ENCODE data around the gene HEG1.
"Not testable (repeated sequence)": the region's sequence is repeated elsewhere in the genome, so short reads cannot be mapped to it uniquely, and the experiment has no call there.

HEG1 gene

DNA sequence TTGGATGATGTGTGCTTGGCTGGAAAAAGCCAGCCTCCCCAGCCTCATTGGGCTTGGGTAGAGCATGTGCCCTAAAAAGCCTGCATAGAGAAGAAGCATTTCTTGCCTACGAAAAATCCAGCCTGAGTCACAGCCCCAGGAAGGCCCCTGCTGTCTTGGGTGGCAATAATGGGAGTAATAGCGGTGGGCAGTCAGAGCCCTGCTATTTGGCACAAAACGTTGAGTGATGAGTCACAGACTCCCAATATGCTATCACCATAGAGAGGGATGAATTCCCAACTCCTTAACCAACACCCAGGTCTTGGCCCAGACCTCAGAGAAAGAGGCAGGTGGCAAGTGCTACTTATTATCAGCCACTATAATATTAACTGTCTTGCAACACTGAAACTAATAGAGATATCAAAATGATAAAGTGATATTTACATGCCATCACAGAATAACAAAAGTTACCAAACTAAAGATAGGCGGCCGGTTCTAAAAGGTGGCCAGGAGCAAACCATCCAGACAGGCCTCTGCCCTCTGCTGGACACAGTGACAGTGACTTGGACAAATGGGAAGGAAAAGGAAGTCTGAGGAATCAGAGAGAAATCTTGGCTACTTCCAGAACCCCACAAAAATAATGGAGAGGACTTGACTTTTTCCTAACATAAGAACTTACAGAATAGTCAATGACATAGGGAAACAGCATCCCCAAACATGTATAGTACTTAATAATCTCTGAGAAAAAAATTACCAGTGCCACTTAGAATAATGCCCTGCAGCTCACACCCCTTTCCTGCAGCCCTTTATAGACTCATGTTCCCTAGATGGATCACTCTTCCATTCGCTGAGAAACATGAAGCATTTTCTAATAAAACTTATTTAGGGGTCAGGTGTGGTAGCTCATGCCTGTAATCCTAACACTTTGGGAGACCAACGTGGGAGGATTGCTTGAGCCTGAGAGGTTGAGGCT is 69.3 kb downstream of the HEG1 start:
- DNase-seq (ENCODE audit: low read depth in 2 of 2): no peak

DNA sequence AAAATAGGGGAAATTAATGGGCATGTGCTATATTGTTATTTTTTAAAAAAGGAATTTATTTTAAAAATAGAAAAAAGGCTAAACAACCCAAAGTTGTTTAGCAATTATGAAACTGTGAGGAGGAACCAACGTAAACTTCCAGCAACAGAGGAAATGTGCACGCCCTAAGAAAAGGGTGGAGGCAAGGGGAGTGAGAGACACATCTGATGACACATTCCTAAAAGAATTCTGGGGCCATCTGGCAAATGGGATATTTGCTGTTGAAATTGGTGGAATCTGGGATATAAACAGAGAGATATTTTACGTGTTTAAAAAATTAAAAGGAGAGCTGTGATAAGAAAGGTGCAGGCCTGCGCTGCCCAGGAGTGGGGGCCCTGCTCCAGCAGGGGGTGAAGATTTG is 70.4 kb downstream of the HEG1 start:
- DNase-seq (ENCODE audit: low read depth in 2 of 2): no peak

DNA sequence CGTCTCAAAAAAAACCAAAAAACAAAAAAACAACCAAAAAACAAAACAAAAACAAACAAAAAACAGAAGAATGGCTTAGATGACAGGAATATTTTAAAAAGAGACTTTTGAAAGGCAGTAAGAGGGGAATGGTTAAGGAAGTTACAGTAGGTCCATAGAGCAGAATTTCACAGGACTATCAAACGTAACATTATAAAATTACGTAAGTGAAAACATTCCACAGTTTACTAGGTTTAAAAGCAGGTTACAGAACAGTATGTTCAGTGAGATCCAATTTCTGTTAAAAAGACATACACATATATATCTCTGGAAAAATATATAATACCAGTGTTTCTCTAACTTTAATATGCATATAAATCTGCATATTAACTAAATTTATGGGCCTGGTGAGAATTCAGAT is 71.0 kb downstream of the HEG1 start:
- DNase-seq (ENCODE audit: low read depth in 2 of 2): no peak

DNA sequence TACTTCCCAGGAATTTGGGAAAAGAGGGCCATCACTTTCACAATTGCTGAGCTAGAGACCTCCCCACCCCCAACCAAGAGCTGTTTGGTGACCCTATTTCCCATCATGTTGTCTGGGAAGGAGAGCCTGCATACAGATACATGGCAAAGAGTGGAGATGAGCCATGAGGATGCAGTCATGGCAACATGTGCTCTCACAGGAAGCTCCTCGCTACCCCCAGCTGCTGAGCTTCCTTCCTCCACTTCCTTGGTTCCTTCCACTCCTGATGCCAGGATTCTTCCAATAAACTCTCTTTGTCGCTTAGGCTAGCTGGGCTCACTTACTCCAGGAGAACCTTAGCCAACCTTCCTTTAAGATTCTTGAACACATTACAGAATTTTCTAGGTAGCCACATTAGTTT is 72.9 kb downstream of the HEG1 start:
- no peak for DNase-seq (ENCODE audit: low read depth in 2 of 2)

DNA sequence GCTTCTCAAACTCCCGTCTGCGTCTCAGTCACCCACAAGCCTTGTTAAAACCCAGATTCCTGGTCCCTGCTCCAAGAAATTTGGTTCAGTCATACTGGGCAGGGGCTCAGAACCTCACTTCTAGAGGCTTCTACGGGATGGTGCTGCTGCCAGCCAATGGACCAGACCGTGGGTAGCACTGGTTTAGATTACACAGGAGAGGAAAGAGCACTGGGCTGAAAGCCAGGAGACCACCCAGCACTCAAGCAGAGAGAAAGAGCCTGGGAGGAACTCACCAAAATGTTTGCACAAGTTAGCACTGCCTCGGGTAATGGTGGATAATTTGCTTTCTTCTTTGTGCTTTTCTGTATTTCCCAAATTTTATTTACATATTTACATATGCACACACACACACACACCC is 74.3 kb downstream of the HEG1 start:
- DNase-seq (ENCODE audit: low read depth in 2 of 2): no peak

DNA sequence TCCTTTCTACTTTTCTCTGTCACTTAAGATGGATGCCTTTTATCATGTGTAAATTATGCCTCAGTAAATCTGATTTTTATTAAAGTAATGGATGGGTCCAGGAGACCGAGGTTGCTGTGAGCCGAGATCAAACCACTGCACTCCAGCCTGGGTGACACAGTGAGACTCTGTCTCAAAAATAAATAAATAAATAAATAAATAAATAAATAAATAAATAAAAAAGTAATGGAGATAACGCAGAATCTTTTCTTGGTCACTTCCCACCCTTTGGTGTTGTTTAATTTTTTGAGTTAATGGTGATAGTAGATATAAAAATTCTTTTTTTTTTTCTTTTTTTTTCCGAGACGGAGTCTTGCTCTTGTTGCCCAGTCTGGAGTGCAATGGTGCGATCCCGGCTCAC is 77.2 kb downstream of the HEG1 start:
- DNase-seq (ENCODE audit: low read depth in 2 of 2): no peak

DNA sequence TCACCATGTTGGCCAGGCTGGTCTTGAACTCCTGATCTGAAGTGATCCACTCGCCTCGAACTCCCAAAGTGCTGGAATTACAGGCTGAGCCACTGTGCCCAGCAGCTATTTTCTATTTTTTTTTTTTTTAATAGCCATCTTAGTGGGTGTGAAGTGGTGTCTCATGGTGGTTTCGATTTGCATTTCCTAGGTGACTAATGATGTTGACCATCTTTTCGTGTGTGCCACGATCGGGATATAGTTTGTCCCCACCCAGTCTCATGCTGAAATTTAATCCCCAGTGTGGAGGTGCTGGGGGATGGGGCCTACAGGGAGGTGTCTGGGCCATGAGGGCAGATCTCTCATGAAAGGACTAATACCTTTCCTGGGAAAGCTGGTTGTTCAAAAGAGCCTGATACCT is 79.4 kb downstream of the HEG1 start:
- no peak for DNase-seq (ENCODE audit: low read depth in 2 of 2)

DNA sequence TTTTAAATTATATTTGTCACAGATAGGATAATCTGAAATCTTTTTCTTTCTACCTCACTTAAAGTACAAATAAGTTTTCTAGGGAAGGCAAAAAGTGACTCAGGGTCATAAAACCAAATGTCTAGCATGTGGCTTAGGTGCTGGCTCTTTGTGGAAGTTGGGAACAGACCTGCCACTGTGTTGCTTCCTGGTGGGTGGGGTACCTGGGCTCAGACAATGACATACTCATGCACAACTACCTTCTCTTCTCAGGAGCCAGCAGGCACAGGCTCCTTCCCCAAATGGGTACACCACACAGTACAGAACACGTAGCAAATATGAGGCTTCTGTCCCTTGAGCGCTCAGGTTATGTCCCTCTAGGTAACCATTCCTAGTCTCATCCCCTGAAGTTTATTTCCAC is 81.1 kb downstream of the HEG1 start:
- DNase-seq (ENCODE audit: low read depth in 2 of 2): no peak

DNA sequence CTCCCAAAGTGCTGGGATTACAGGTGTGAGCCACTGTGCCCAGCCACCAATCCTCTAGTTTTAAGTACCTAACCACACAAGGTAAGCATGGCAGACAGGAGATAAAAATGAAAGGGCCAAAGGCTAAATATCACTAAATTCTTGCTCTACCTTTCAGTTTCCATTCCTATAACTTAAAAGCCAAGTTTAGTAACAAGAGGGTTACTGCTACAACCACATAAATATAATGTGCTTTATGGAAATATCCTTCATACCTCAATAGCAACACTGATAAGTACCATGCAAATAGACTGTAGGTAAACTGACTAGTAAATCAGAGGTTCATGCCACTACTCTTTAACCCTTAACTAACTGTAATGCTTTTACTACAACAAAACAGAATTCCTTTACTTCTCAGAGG is 82.5 kb downstream of the HEG1 start:
- no peak for DNase-seq (ENCODE audit: low read depth in 2 of 2)

DNA sequence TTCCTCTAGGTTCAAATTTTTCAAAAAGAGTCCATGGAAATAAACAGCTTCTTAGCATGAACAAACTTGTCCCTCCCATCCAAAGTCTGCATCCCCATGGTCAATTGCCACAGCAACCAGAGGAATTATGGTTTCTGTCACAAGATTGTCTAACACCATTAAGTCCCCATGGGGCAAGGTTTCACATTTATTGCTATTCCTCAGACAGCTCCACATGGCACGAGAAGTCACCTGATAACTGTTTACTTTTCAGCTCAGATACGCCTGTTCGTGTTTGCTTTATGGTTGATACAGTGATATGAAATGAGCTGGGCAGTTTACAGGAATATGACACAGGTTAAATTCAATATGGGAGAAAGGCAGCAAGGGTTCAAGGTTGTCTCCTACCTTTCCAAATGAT is 83.3 kb downstream of the HEG1 start:
- DNase-seq (ENCODE audit: low read depth in 2 of 2): no peak

DNA sequence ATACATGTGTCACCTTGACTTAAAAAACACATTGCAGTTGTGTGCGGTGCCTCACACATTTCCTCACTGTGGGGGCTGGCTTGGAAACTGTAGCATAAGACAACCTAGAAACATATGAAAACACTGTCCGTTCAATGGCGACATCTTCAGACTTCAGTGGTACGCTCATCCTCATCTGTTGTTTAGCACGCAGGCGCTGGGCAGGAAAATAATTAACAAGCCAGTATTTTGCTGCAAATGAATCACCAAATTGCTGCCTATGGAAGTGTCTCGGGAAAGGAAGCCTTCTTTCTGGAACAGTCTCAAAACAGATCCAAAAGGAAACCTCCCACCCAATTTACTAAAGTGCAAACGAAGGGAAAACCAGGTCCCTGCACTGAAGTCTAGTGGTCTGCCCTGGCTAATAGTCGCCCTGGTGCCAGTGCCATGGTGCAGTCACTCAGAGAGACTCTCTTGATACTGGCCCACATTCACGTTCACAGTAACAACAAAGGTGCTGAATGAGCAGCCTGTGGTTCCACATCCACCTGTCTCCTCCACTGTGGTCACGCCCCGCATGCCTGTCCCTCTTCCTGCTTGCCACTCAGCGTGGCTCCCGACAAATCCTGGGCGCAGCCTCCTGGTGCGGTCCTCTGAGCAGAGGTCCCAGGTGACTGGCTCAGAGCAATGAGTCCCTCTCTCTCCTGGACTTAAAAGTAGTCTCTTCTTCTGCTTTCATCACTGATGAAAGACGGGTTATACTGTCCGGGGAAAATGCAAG is 85.7 kb downstream of the HEG1 start:
- no peak for DNase-seq (ENCODE audit: low read depth in 2 of 2)

DNA sequence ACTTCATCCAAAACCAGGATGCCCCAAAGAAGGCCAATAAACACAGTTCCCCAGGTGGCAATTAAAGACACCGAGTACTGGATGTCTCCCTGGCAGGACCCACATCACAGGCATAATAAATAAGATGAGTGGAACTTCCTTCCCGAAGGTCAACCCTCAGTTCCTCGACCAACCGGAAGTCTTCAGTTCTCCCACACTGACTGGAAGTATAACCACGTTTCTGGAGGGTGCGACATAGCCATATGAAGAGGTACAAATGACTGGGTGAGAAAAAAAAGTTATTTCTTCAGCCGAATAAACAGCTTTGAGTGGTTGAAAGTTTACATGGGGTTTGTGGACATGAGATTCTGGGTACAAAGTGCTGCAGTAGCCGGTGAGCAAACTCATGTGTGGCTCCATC is 86.6 kb downstream of the HEG1 start:
- no peak for DNase-seq (ENCODE audit: low read depth in 2 of 2)

DNA sequence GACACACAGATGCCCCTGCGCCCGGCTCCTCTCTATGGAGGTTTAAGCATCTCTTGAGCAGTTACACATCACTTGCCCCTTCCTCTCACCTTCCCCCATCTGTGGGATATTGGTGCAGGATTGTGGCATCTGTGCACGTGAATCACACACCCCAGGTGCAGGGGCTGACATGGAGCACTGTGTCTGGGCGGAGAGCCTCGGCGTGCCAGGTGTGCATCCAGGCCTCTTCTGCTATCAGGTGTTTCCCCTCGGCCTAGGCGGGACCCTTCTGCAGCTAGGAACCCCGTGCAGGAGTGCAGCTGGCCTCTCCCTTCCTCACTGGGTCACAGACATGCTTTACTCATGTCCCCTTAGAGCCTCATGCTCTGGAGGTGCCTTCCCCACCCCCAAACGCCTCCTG is 87.8 kb downstream of the HEG1 start:
- DNase-seq (ENCODE audit: low read depth in 2 of 2): no peak

DNA sequence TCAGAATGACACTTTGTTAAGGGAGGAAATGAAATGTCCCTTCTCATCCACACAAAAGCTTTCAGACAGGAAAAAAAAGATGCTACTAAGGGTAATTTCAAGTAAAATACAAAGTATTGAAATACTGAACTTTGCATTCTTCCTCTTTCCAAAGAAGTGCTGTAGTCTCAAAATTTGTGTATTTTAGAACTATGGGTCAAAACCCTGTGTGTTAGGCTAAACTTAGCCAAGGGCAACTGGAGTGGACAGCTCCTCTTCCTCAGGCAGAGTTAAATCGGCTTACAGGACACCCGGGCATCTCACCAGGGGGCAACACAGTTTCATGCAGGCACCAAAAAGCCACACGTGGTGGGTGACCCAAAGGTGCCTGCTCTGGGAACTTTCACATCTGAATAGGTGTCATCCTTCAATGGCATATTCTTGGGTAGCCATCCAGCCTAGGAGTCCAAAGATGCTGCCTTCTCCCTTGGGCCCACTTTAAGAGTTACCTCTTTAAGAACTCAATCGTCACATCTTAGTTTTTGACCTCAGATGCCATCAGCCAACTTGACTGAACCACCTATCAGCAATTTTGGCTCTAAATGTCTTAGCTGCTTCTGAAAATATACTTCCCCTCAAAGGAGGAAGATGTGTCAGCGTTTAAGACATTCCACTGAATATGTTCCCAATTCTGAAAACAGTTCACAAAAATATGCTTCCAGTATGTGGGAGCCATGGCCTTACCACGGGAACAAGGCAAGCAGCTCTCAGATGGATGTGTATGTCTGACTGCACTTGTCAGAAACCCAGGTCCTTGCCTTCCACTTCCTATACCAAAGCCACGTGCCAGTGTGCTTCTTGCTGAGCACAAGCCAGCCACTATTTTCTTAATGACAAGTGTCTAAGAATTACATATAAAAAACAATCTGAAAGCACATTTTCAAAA is 89.0 kb downstream of the HEG1 start:
- no peak for DNase-seq (ENCODE audit: low read depth in 2 of 2)

DNA sequence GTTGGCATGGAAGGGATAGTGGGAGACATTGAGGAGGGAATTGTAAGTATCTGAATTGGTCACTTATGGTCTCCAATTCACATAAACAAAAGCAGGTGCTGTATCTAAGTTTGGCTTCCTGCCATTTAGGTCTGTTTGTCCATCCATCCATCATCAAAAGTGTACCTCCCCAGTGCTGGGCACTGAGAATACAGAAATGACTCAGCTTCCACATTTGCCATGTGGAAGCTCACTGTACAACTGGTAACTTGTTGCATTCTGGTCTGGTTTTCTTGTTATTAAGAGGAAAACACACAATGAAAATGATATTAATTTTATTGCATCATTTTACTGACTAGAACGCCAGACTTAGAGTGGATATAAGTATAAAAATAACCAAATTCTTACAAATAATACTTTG is 90.4 kb downstream of the HEG1 start:
- no peak for DNase-seq (ENCODE audit: low read depth in 2 of 2)

DNA sequence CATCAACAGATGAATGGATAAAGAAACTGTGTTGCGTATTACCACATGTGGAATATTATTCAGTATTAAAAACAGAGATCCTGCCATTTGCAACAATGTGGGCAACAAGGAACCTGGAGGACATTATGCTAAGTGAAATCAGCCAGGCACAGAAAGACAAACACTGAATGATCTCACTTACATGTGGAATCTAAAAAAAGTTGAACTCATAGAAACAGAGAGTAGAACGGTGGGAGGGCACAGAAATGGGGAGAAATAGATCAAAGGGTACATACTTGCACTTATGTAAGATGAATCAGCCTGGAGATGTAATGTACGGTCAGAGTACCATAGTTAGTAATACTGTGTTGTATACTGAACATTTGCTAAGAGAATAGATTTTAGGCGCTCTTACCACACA is 91.4 kb downstream of the HEG1 start:
- no peak for DNase-seq (ENCODE audit: low read depth in 2 of 2)

DNA sequence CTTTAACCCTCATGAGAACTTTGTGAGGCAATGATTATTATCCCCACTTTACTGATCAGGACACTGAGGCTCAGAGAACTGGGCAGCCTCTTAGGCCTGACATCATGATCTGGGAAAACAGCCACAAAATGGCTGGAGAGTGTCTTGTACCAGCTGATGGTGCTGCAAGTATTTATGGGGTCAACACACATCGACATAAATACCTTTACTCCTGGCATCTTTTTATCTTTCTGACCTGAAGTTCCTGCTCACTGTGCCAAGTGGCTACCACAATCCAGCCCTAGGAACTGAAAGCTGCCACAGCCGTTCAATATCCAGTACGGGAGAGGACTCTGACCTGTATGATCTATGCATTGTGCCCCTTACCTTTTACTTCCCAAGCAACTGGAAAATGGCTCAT is 92.0 kb downstream of the HEG1 start:
- DNase-seq (ENCODE audit: low read depth in 2 of 2): no peak

DNA sequence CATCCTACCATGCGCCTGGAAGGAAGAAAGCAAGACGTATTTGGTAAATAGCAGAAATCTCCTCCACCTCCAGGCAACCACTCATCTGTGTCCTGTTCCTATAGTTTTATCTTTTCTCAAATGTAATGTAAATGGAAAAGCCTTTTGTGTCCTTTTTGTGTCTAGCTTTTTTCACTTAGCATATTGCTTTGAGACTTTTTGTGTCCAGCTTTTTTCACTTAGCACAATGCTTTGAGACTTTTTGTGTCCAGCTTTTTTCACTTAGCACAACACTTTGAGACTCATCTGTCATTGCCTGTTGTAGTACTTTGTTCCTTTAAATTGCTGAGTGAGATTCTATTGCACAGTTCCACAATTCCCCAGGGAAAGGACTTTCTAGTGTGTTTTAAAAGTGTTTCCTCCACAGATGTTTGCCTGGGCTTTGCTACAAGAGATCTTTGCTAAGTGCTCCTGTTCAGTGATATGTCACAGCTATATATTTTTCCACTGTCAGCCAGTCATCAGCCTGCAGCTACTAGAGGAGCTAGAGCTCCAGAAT is 93.3 kb downstream of the HEG1 start:
- no peak for DNase-seq (ENCODE audit: low read depth in 2 of 2)

DNA sequence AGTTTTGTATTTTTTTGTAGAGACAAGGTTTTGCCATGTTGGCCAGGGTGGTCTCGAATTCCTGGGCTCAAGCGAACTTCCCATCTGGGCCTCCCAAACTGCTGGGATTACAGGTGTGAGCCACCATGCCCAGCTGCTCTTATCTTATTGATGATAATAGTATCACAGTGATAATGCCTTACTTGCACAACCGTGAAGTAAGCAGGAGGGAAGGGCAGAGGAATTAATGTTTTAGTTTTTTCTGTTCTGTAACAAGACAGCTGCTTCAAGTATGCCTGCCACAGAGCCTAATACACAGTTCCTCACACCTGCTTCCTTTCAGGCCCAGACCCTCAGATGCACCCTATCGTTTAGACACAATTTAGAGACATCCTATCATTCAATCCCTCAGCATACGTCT is 95.1 kb downstream of the HEG1 start:
- no peak for DNase-seq (ENCODE audit: low read depth in 2 of 2)

DNA sequence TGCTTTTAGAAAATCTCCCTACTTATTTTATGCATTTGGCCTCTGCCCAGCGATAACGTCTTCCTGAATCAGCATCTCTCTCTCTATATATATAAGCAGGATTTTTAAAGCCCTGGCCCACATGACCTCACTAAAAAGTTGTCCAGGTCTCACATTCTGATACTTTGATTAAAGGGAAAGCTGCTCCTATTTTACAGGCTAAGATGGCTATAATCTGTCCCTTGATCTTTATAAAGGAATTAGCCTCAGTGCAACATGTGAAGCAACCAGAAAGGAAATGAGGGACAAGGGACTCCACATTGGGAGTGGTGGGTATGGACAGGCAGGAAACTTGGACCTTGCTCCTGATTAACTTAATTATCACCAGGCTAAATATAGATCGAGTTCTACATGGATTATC is 95.7 kb downstream of the HEG1 start:
- no peak for DNase-seq (ENCODE audit: low read depth in 2 of 2)

DNA sequence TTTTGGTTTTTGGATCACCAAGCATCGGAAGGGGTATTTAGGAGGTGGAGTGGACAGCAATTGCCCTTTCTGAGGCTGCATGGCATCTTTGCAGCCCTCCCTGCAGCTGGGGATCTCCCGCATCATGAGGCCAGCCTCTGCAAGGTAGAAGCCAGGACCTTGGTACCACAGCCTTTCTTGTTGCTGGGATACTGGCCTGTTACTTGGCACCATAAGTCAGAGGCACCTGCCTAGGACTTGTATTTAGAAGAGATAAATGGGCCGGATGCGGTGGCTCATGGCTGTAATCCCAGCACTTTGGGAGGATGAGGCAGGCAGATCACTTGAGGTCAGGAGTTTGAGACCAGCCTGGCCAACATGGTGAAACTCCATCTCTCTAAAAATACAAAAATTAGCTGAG is 97.8 kb downstream of the HEG1 start:
- not testable (repeated sequence) for DNase-seq (ENCODE audit: low read depth in 2 of 2)
